Neural progenitor cell (in vitro differentiated cells): ENCODE results near the gene NCF2. TPM values are rescaled to one million over a fixed set of nuclear protein-coding genes. Genes with fewer than 3 reads are reported as not detected.

Source experiments
- DNase-seq: peaks from one replicate; pipeline ENCODE4 v3.0.0-alpha.2; 2016; ENCODE audit warnings: low spot score
- H2AFZ ChIP-seq: fragments of 200-600 bp; sonication (generic); replicated peaks from 2 replicates; pipeline ENCODE4 v1.6.1; 2016; ENCODE audit warnings: antibody characterized with exemption
- H3F3A ChIP-seq: fragments of 200-600 bp; sonication (generic); 2 replicates; pipeline ENCODE4 v1.6.1; 2016; ENCODE audit warnings: antibody characterized with exemption, low read depth
- H3K27ac ChIP-seq: fragments of 200-600 bp; sonication (generic); 2 replicates; pipeline ENCODE4 v1.5.1; 2016; ENCODE audit warnings: mild to moderate bottlenecking
- H3K27me3 ChIP-seq: fragments of 200-600 bp; sonication (generic); 2 replicates; pipeline ENCODE4 v1.6.1; 2016; ENCODE audit warnings: mild to moderate bottlenecking, moderate library complexity
- H3K36me3 ChIP-seq: fragments of 200-600 bp; sonication (generic); 2 replicates; pipeline ENCODE4 v1.5.1; 2016
- H3K4me1 ChIP-seq: fragments of 200-600 bp; sonication (generic); 2 replicates; pipeline ENCODE4 v1.6.1; 2016; ENCODE audit warnings: mixed run types
- H3K4me2 ChIP-seq: fragments of 200-600 bp; sonication (generic); 2 replicates; pipeline ENCODE4 v1.6.1; 2016
- H3K4me3 ChIP-seq: fragments of 200-600 bp; sonication (generic); 2 replicates; pipeline ENCODE4 v1.5.1; 2016
- H3K79me2 ChIP-seq: fragments of 200-600 bp; sonication (generic); 2 replicates; pipeline ENCODE4 v1.6.1; 2016; ENCODE audit warnings: low read depth
- H3K9ac ChIP-seq: fragments of 200-600 bp; sonication (generic); 2 replicates; pipeline ENCODE4 v1.6.1; 2016
- H3K9me3 ChIP-seq: fragments of 200-600 bp; sonication (generic); 2 replicates; pipeline ENCODE4 v1.5.1; 2016; ENCODE audit warnings: low read depth
- H4K20me1 ChIP-seq: fragments of 200-600 bp; sonication (generic); 2 replicates; pipeline ENCODE4 v1.6.1; 2016; ENCODE audit warnings: low read depth
- H3K27ac Mint-ChIP-seq: 3 replicates; pipeline ENCODE4 v1.8.0; 2021; ENCODE audit warnings: mixed read lengths
- H3K27me3 Mint-ChIP-seq: 2 replicates; pipeline ENCODE4 v1.8.0; 2022; ENCODE audit warnings: low read depth, mild to moderate bottlenecking, inconsistent platforms, moderate library complexity, mixed read lengths; ENCODE audit not compliant: insufficient read depth
- H3K36me3 Mint-ChIP-seq: 3 replicates; pipeline ENCODE4 v1.8.0; 2021; ENCODE audit warnings: mixed read lengths
- H3K4me1 Mint-ChIP-seq: 3 replicates; pipeline ENCODE4 v1.8.0; 2021; ENCODE audit warnings: mixed read lengths
- H3K4me3 Mint-ChIP-seq: 3 replicates; pipeline ENCODE4 v1.8.0; 2021; ENCODE audit warnings: mild to moderate bottlenecking, moderate library complexity, mixed read lengths
- H3K9me3 Mint-ChIP-seq: 3 replicates; pipeline ENCODE4 v1.8.0; 2020; ENCODE audit warnings: mixed read lengths
- CTCF ChIP-seq: fragments of 200-600 bp; sonication (generic); IDR thresholded peaks from 2 replicates; pipeline ENCODE4 v1.5.1; 2017; ENCODE audit warnings: antibody characterized with exemption, mild to moderate bottlenecking
- EZH2 ChIP-seq: fragments of 200-600 bp; sonication (generic); IDR thresholded peaks from 2 replicates; pipeline ENCODE4 v1.6.1; 2017; ENCODE audit warnings: antibody characterized with exemption, mild to moderate bottlenecking, moderate library complexity
- EZH2phosphoT487 ChIP-seq: fragments of 200-600 bp; sonication (generic); IDR thresholded peaks from 2 replicates; pipeline ENCODE4 v1.6.1; 2017; ENCODE audit warnings: antibody characterized with exemption
- total RNA-seq: library from RNA; depleted of rRNA; stranded (reverse); fragments of >200 nt; gene quantifications from 2 replicates; pipeline ENCODE4 v1.2.3, GENCODE V29; 2015; ENCODE audit warnings: low replicate concordance

The NCF2 gene
- total RNA-seq, 1 donor from 2014 or later, result not detected

- H3K9me3 Mint-ChIP-seq, result no peaks in the 10 kb centered on the region
- H4K20me1 ChIP-seq, result peaks cover 38% of the 10 kb centered on the region
- no peak overlapping the region for H3K4me3 ChIP-seq
- H3K4me1 ChIP-seq, result peaks cover 33% of the 10 kb centered on the region
- no peaks in the 10 kb centered on the region for H3K9me3 ChIP-seq
- DNase-seq, result no peak
- H3K27me3 Mint-ChIP-seq, result no peaks in the 10 kb centered on the region
- H3K4me3 Mint-ChIP-seq, result no peak overlapping the region
- no peak overlapping the region for H3K9ac ChIP-seq
- H2AFZ ChIP-seq, result no peak overlapping the region
- no peaks in the 10 kb centered on the region for H3K27me3 ChIP-seq
- H3K4me2 ChIP-seq, result no peak overlapping the region
- TF ChIP-seq CTCF (no peak), EZH2phosphoT487 (no peak), EZH2 (no peak)
- H3K27ac ChIP-seq, result no peak overlapping the region
- peaks cover 34% of the 10 kb centered on the region for H3K4me1 Mint-ChIP-seq
- H3K79me2 ChIP-seq, result no peaks in the 10 kb centered on the region
- H3K36me3 ChIP-seq, result peaks cover 15% of the 10 kb centered on the region
- H3F3A ChIP-seq, result peaks cover 27% of the 10 kb centered on the region
- H3K27ac Mint-ChIP-seq, result no peak overlapping the region
- H3K36me3 Mint-ChIP-seq, result peaks cover 42% of the 10 kb centered on the region
Measured at GRCh38 chr1:183550915-183551314, 39.3 kb downstream of the NCF2 start.

GRCh38 chr1:183548116-183548515 is 42.1 kb downstream of the NCF2 start:
- H3K36me3 Mint-ChIP-seq, result peaks cover 47% of the 10 kb centered on the region
- peaks cover 33% of the 10 kb centered on the region for H3K4me1 ChIP-seq

GRCh38 chr1:183546427-183546826 is 43.8 kb downstream of the NCF2 start:
- Histone ChIP-seq H3K79me2 (no peaks in the 10 kb centered on the region), H3K9me3 (no peaks in the 10 kb centered on the region), H3K4me3 (no peak overlapping the region), H3K27ac (peak overlapping the region; percentile 56), H3F3A (peaks cover 64% of the 10 kb centered on the region), H3K4me1 (peaks cover 33% of the 10 kb centered on the region), H3K36me3 (peaks cover 37% of the 10 kb centered on the region), H3K27me3 (no peaks in the 10 kb centered on the region), H4K20me1 (peaks cover 39% of the 10 kb centered on the region), H3K9ac (no peak overlapping the region), H3K4me2 (no peak overlapping the region), H2AFZ (no peak overlapping the region)
- no peaks in the 10 kb centered on the region for H3K9me3 Mint-ChIP-seq
- H3K27me3 Mint-ChIP-seq, result no peaks in the 10 kb centered on the region
- H3K4me1 Mint-ChIP-seq, result peaks cover 39% of the 10 kb centered on the region
- H3K36me3 Mint-ChIP-seq, result peaks cover 36% of the 10 kb centered on the region
- H3K27ac Mint-ChIP-seq, result peak overlapping the region; percentile 3
- H3K4me3 Mint-ChIP-seq, result no peak overlapping the region
- TF ChIP-seq CTCF (no peak), EZH2phosphoT487 (no peak), EZH2 (no peak)
- no peak for DNase-seq

More at GRCh38 chr1:183548116-183548515, 42.1 kb downstream of the NCF2 start:
- no peak overlapping the region for H2AFZ ChIP-seq
- H3K4me3 Mint-ChIP-seq, result peak overlapping the region; percentile 30
- H3F3A ChIP-seq, result peaks cover 52% of the 10 kb centered on the region
- H3K27ac Mint-ChIP-seq, result no peak overlapping the region
- no peak overlapping the region for H3K4me3 ChIP-seq
- peaks cover 34% of the 10 kb centered on the region for H3K36me3 ChIP-seq
- no peak for TF ChIP-seq EZH2phosphoT487
- no peak for TF ChIP-seq CTCF
- H3K4me1 Mint-ChIP-seq, result peaks cover 39% of the 10 kb centered on the region
- no peaks in the 10 kb centered on the region for H3K9me3 ChIP-seq
- peak overlapping the region; percentile 18 for H3K27ac ChIP-seq
- peak overlapping the region; percentile 20 for H3K4me2 ChIP-seq
- DNase-seq, result peak; percentile 65
- no peaks in the 10 kb centered on the region for H3K79me2 ChIP-seq
- no peaks in the 10 kb centered on the region for H3K9me3 Mint-ChIP-seq
- no peaks in the 10 kb centered on the region for H3K27me3 ChIP-seq
- H3K27me3 Mint-ChIP-seq, result no peaks in the 10 kb centered on the region
- peaks cover 39% of the 10 kb centered on the region for H4K20me1 ChIP-seq
- H3K9ac ChIP-seq, result no peak overlapping the region
